ENCODE data around the gene CFDP1.
A peak's percentile ranks its signal among the peaks of the same experiment; 100 is the strongest.

Gene CFDP1

GRCh38 chr16:75406943-75407342 lies 26.4 kb downstream of the CFDP1 start:
- no peak for TF ChIP-seq CTCF (IDR thresholded peaks at IDR 0.05; ENCODE audit: low read depth, low read length, missing control alignments)
- in situ Hi-C loops (cut with HindIII; ENCODE audit: low sequenced_read_pairs), result no loop called here
- H3K4me3 ChIP-seq (ENCODE audit: low read depth, low read length), result no peak overlapping the region
- DNase-seq (ENCODE audit: low read depth), result no peak

- in situ Hi-C loops (cut with HindIII; ENCODE audit: low sequenced_read_pairs), result no loop called here
- DNase-seq (ENCODE audit: low read depth), result peak; percentile 51
- H3K4me3 ChIP-seq (ENCODE audit: low read depth, low read length), result no peak overlapping the region
- TF ChIP-seq CTCF (IDR thresholded peaks at IDR 0.05; ENCODE audit: low read depth, low read length, missing control alignments), result peak; percentile 42
These were observed 30.4 kb downstream of the CFDP1 start for GRCh38 chr16:75402821-75403475.

GRCh38 chr16:75402159-75402820 lies 31.0 kb downstream of the CFDP1 start:
- H3K4me3 ChIP-seq (ENCODE audit: low read depth, low read length), result no peak overlapping the region
- in situ Hi-C loops (cut with HindIII; ENCODE audit: low sequenced_read_pairs), result no loop called here
- TF ChIP-seq CTCF (IDR thresholded peaks at IDR 0.05; ENCODE audit: low read depth, low read length, missing control alignments), result no peak
- no peak for DNase-seq (ENCODE audit: low read depth)

- no peak overlapping the region for H3K4me3 ChIP-seq (ENCODE audit: low read depth, low read length)
- in situ Hi-C loops (cut with HindIII; ENCODE audit: low sequenced_read_pairs), result no loop called here
- TF ChIP-seq CTCF (IDR thresholded peaks at IDR 0.05; ENCODE audit: low read depth, low read length, missing control alignments), result no peak
- no peak for DNase-seq (ENCODE audit: low read depth)
These were observed 31.6 kb downstream of the CFDP1 start for GRCh38 chr16:75401691-75402090.

GRCh38 chr16:75398333-75398732 lies 35.0 kb downstream of the CFDP1 start:
- H3K4me3 ChIP-seq (ENCODE audit: low read depth, low read length), result no peak overlapping the region
- TF ChIP-seq CTCF (IDR thresholded peaks at IDR 0.05; ENCODE audit: low read depth, low read length, missing control alignments), result no peak
- DNase-seq (ENCODE audit: low read depth), result no peak
- in situ Hi-C loops (cut with HindIII; ENCODE audit: low sequenced_read_pairs), result loop anchor here (25.0 kb wide), 1 partner anchor 161 kb away; no protein-coding TSS in a partner anchor

GRCh38 chr16:75394941-75395340 lies 38.4 kb downstream of the CFDP1 start:
- TF ChIP-seq CTCF (IDR thresholded peaks at IDR 0.05; ENCODE audit: low read depth, low read length, missing control alignments), result no peak

More at GRCh38 chr16:75394941-75395340, 38.4 kb downstream of the CFDP1 start:
- in situ Hi-C loops (cut with HindIII; ENCODE audit: low sequenced_read_pairs), result loop anchor here (25.0 kb wide), 1 partner anchor 158 kb away; no protein-coding TSS in a partner anchor
- no peak overlapping the region for H3K4me3 ChIP-seq (ENCODE audit: low read depth, low read length)
- peak; percentile 22 for DNase-seq (ENCODE audit: low read depth)
